Right kidney (tissue), 1 donor: ENCODE data around the gene NKAIN2.
"Not testable (repeated sequence)": the region's sequence is repeated elsewhere in the genome, so short reads cannot be mapped to it uniquely, and the experiment has no call there.

ENCODE experiments used
- DNase-seq: peaks from one replicate; pipeline ENCODE4 v3.0.0-alpha.2; 2016

The NKAIN2 gene

GRCh38 chr6:124445581-124445980 lies 641.9 kb downstream of the NKAIN2 start:
- no peak for DNase-seq

GRCh38 chr6:124446961-124447360 lies 643.3 kb downstream of the NKAIN2 start:
- no peak for DNase-seq

GRCh38 chr6:124459268-124459667 lies 655.6 kb downstream of the NKAIN2 start:
- no peak for DNase-seq

- no peak for DNase-seq
Observed at GRCh38 chr6:124462750-124463149, 659.1 kb downstream of the NKAIN2 start.

GRCh38 chr6:124463271-124463670 lies 659.6 kb downstream of the NKAIN2 start:
- no peak for DNase-seq

GRCh38 chr6:124464600-124464999 lies 660.9 kb downstream of the NKAIN2 start:
- DNase-seq: not testable (repeated sequence)

- DNase-seq: no peak
Observed at GRCh38 chr6:124466949-124467348, 663.3 kb downstream of the NKAIN2 start.

- DNase-seq: no peak
Observed at GRCh38 chr6:124467366-124467765, 663.7 kb downstream of the NKAIN2 start.

GRCh38 chr6:124470803-124471202 lies 667.1 kb downstream of the NKAIN2 start:
- no peak for DNase-seq

- DNase-seq: no peak
Observed at GRCh38 chr6:124475176-124475575, 671.5 kb downstream of the NKAIN2 start.

GRCh38 chr6:124478906-124479305 lies 675.2 kb downstream of the NKAIN2 start:
- DNase-seq: no peak

- DNase-seq: no peak
Observed at GRCh38 chr6:124479991-124480430, 676.3 kb downstream of the NKAIN2 start.

- no peak for DNase-seq
Observed at GRCh38 chr6:124482071-124482491, 678.4 kb downstream of the NKAIN2 start.

- DNase-seq: no peak
Observed at GRCh38 chr6:124487623-124488431, 684.2 kb downstream of the NKAIN2 start.

GRCh38 chr6:124490122-124490521 lies 686.5 kb downstream of the NKAIN2 start:
- DNase-seq: no peak

- DNase-seq: no peak
Observed at GRCh38 chr6:124493259-124493658, 689.6 kb downstream of the NKAIN2 start.

- DNase-seq: no peak
Observed at GRCh38 chr6:124494956-124495664, 691.4 kb downstream of the NKAIN2 start.

- no peak for DNase-seq
Observed at GRCh38 chr6:124495665-124496190, 692.1 kb downstream of the NKAIN2 start.

GRCh38 chr6:124496334-124496733 lies 692.7 kb downstream of the NKAIN2 start:
- no peak for DNase-seq

- no peak for DNase-seq
Observed at GRCh38 chr6:124512431-124512830, 708.8 kb downstream of the NKAIN2 start.

GRCh38 chr6:124517339-124517738 lies 713.7 kb downstream of the NKAIN2 start:
- no peak for DNase-seq

GRCh38 chr6:124520514-124520913 lies 716.8 kb downstream of the NKAIN2 start:
- no peak for DNase-seq

- DNase-seq: no peak
Observed at GRCh38 chr6:124522335-124522734, 718.7 kb downstream of the NKAIN2 start.
